Activated naive CD8-positive, alpha-beta T cell (primary cell): Measurements from ENCODE around the gene CACNA1B.

Experiments
- H3K27ac Mint-ChIP-seq: one replicate; pipeline ENCODE4 v1.8.0; 2021; ENCODE audit warnings: mixed read lengths
- H3K27me3 Mint-ChIP-seq: one replicate; pipeline ENCODE4 v1.8.0; 2021; ENCODE audit warnings: mixed read lengths
- H3K36me3 Mint-ChIP-seq: one replicate; pipeline ENCODE4 v1.8.0; 2021; ENCODE audit warnings: mixed read lengths
- H3K4me1 Mint-ChIP-seq: one replicate; pipeline ENCODE4 v1.8.0; 2021; ENCODE audit warnings: low read depth, mixed read lengths
- H3K4me3 Mint-ChIP-seq: one replicate; pipeline ENCODE4 v1.8.0; 2021; ENCODE audit warnings: mild to moderate bottlenecking, mixed read lengths
- H3K9me3 Mint-ChIP-seq: one replicate; pipeline ENCODE4 v1.8.0; 2021; ENCODE audit warnings: low read depth, mixed read lengths

CACNA1B gene

DNA sequence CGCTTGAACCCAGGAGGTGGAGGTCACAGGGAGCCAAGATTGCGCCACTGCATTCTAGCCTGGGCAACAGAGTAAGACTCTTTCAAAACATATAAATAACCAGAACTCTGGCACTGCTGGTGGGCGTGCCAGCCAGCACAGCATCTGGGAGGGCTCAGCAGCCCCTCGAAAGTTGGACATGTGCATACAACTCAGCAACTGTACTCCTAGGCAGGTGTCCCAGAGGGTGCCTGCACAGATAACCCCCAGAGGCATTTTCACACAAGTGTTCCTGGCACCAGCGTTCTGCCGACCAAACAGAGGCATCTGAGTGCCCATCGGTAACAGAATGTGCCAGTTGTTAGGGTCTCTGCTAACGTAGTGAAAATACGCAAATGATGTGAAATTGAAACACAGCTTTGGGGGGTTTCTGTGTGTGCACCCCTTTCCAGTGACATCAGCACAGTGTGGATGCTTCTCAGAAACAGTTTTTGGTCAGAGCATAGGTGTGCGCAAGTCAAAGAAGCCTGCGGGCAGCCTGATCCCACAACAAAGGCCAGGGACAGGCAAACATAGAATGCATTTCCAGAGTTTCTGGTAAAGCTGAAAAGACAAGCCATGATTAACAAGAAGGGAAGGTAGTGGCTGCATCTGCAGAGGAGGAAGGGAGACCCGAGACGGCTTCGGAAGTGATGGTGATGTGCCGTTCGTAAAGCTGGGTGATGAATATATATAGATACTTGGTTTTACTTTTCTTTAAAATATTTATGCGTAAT is 190.2 kb downstream of the CACNA1B start:
- H3K4me1 Mint-ChIP-seq: no peaks in the 10 kb centered on the region

DNA sequence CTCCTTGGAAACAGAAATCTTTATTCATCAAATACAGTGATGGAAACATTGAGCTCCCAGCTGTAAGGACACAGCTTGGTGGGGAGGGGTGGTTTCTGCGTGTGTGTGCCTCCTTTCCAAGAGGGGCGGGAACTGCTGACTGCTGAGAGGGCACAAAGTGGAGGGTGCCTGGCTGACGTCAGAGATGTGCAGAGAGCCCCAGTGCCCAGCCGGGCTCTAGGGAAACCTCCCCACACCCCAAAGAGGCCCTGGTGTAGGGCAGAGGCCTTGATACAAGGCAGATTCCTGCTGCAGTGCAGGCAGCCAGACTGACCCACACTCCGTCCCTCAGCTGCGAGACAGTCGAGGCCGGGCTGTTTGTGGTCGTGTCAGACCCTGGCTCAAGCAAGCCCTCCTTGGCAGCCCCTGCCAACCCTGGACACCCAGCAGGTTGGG is 191.0 kb downstream of the CACNA1B start:
- no peak overlapping the region for H3K4me3 Mint-ChIP-seq
- H3K36me3 Mint-ChIP-seq: no peaks in the 10 kb centered on the region
- no peaks in the 10 kb centered on the region for H3K4me1 Mint-ChIP-seq
- peaks cover 6% of the 10 kb centered on the region for H3K27me3 Mint-ChIP-seq
- H3K9me3 Mint-ChIP-seq: no peaks in the 10 kb centered on the region
- no peak overlapping the region for H3K27ac Mint-ChIP-seq

More for the DNA sequence above, 190.2 kb downstream of the CACNA1B start:
- no peaks in the 10 kb centered on the region for H3K36me3 Mint-ChIP-seq
- peaks cover 7% of the 10 kb centered on the region for H3K27me3 Mint-ChIP-seq
- H3K4me3 Mint-ChIP-seq: no peak overlapping the region
- H3K9me3 Mint-ChIP-seq: no peaks in the 10 kb centered on the region
- no peak overlapping the region for H3K27ac Mint-ChIP-seq

DNA sequence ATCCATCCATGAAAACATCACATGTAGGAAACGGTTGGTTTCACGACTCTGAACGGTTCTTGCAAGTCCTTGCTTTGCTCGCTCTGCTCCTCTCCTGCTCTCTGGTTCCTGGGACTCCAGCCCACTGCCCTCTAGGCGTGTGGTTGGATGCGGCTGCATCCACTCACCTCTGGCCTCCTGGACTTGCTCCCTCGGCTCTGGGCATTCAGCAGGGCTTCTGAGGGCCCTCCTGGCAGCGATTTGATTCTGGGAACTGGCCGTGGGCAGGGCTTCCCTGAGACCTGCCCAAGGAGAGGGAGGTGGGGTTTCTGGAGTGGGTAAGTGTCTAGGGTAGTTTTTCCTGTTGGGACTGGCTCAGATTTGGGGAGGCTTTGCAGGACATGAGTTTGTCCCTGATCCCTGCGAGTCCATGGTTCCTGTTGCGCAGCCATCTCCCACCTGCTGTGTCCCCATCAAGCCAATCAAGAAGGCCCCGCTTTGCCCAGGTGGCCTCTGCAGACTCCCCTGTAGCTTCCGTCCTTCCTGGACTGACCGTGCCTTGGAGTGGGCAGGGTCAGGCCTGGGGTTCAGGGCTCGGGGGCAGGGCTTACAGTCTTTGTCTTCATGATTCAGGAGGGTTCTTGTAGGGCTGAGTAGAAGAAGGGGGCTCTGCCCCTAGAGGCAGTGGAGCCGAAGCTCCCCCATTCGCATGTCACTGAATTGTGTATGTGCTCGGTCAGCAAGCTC is 192.3 kb downstream of the CACNA1B start:
- Mint-ChIP-seq H3K36me3 (no peaks in the 10 kb centered on the region), H3K9me3 (no peaks in the 10 kb centered on the region), H3K27ac (no peak overlapping the region), H3K4me1 (no peaks in the 10 kb centered on the region), H3K27me3 (peaks cover 6% of the 10 kb centered on the region), H3K4me3 (no peak overlapping the region)

DNA sequence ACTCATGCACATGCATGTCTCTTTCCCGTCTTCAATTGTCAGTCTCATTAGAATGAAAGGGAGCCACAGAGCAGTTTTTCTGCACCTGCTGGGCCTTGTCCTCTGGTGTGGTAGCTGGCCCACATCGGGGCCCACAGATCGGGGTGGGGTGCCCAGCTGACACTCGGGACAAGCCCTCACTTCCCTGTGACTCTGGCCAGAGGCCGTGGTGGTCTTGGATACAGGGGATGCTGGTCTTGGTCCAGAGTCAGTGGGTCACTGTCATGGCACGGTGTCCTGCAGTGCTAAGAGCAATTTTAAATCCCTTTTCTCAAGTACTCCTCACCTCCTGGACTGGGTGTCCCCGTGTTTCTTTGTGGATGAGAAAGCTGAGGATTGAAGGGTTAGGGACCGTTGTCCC is 193.2 kb downstream of the CACNA1B start:
- Mint-ChIP-seq H3K4me3 (no peak overlapping the region), H3K27me3 (peaks cover 3% of the 10 kb centered on the region)

DNA sequence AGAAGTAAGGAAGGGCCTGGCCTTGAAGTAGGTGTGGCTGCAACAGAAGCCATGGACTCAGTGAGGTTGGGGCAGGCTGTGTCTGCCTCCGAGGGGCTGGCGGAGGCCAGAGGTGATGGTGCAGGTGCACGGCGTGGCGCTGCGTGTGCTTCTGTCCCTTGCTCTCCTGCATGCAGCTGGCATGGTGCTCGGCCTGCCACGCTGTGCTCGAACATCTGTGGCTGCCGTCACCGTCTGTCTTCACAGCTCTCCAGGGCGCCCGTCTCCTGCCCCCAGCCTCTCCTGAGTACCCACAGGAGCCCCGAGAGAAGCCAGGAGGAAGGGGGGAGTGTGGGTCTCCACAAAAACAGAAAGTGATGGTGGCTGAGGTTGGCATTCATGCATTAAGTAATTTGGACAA is 193.7 kb downstream of the CACNA1B start:
- Mint-ChIP-seq H3K9me3 (no peaks in the 10 kb centered on the region), H3K36me3 (no peaks in the 10 kb centered on the region), H3K4me1 (no peaks in the 10 kb centered on the region), H3K27ac (no peak overlapping the region), H3K27me3 (peaks cover 3% of the 10 kb centered on the region), H3K4me3 (no peak overlapping the region)

More for the DNA sequence above, 193.2 kb downstream of the CACNA1B start:
- no peaks in the 10 kb centered on the region for H3K36me3 Mint-ChIP-seq
- H3K4me1 Mint-ChIP-seq: no peaks in the 10 kb centered on the region
- H3K27ac Mint-ChIP-seq: no peak overlapping the region
- no peaks in the 10 kb centered on the region for H3K9me3 Mint-ChIP-seq

DNA sequence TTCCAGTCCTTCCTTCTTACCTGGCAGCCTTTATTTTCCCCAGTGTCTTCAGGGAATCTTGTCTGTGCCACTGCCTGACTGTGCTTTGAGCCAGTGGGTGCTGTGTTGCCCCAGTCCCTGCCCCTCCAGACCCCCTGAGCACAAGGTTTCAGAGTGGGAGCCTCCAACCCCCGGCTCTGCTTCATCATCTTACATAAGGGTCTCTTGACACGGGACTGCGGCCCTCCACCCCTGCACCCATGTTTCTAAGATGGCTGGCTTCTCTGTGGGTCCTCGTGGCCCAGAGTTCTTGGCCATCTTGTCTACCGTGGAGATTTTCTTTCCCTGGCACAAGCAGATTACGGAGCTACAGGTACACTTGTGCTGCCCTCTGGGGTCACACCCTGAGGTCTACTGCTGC is 194.1 kb downstream of the CACNA1B start:
- Mint-ChIP-seq H3K9me3 (no peaks in the 10 kb centered on the region), H3K27me3 (peaks cover 3% of the 10 kb centered on the region), H3K27ac (no peak overlapping the region), H3K4me1 (no peaks in the 10 kb centered on the region), H3K4me3 (no peak overlapping the region), H3K36me3 (no peaks in the 10 kb centered on the region)

DNA sequence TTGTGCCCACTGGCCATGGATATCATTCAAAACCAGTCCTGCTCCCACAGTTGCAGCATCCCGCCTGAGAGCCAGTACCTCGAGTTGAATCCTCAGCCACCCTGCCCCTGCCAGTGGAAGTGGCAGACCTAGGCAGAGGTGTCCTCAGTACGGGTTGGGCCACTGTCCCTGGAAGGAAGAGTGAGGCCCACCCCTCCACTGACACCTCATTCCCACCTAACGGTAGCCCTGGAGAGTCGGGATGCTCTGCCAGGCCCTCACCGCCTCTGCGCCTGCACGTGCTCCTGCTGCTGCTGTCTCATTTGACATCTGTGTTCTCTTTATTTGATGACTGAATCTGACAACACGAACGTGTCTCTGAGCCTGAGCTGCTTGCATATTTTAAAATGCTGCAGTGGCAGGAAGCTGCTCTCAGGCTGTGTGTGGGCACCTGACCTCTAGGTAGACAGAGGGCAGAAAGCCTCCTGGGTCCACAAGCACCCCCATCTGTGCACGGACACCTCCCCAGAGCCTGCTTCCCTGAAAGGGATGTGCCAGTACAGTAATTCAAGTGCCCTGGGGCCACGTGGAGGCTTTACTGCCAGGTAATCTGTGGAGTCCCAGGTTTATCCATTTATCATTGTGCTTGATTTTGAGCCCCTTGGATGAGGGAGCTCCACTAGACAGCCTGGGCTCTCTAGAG is 194.7 kb downstream of the CACNA1B start:
- no peaks in the 10 kb centered on the region for H3K4me1 Mint-ChIP-seq
- H3K36me3 Mint-ChIP-seq: no peaks in the 10 kb centered on the region
- no peak overlapping the region for H3K27ac Mint-ChIP-seq
- H3K27me3 Mint-ChIP-seq: peaks cover 5% of the 10 kb centered on the region
- no peak overlapping the region for H3K4me3 Mint-ChIP-seq
- H3K9me3 Mint-ChIP-seq: no peaks in the 10 kb centered on the region

DNA sequence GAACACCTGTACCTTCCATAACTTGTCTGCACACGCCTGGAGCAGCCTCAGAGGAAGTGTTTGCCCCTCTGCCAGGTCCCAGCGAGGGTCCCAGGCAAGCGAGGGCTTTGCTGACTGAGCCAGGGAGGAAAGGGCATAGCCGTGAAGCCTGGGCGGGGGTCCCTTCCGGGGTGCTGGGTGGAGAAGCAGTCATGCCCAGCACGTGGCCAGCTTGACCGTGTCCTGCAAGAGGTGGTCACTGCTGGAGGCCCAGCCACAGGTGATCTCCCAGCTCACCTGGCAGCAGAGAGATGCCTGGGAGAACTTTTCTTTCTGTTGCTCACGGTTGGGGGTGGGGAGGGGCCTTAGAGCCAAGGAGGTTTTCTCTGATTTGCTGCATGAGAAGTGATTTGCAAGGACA is 195.3 kb downstream of the CACNA1B start:
- H3K4me1 Mint-ChIP-seq: no peaks in the 10 kb centered on the region

DNA sequence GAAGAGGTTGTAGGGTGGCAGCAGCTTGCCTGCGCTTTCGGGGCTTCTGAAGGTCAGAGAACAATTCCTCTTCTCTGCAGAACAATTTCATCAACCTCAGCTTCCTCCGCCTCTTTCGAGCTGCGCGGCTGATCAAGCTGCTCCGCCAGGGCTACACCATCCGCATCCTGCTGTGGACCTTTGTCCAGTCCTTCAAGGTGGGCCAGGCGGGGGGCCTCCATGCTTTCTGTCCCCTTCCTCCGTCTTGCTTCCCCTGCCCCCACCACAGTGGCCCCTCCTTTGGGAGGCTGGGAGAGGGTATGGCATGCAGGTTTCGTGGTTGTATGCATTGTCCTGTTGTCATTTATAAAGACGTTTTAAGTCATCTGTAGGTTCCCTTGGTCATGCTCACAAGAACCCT is 195.8 kb downstream of the CACNA1B start:
- Mint-ChIP-seq H3K4me1 (no peaks in the 10 kb centered on the region), H3K27me3 (peaks cover 7% of the 10 kb centered on the region), H3K9me3 (no peaks in the 10 kb centered on the region), H3K36me3 (no peaks in the 10 kb centered on the region), H3K27ac (no peak overlapping the region), H3K4me3 (no peak overlapping the region)

More for the DNA sequence above, 195.3 kb downstream of the CACNA1B start:
- Mint-ChIP-seq H3K27me3 (peaks cover 5% of the 10 kb centered on the region), H3K4me3 (no peak overlapping the region), H3K27ac (no peak overlapping the region), H3K9me3 (no peaks in the 10 kb centered on the region), H3K36me3 (no peaks in the 10 kb centered on the region)

DNA sequence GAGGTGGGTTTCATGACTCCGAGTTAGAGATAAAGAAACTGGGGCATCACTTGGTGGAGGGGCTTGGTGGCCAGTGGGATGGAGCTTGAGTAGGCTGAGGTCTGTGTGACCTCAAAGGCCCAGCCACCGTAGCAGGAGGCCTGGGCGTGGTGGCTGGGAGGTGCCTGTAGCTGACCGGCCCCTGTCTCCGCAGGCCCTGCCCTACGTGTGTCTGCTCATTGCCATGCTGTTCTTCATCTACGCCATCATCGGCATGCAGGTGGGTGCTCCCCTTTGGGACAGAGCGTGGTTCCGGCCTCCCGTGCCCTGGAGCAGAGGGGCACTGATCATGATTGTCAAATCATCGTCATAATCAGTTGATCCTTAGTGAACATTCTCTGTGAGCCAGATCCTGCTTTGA is 196.2 kb downstream of the CACNA1B start:
- H3K27me3 Mint-ChIP-seq: peaks cover 10% of the 10 kb centered on the region
- no peaks in the 10 kb centered on the region for H3K36me3 Mint-ChIP-seq
- no peak overlapping the region for H3K27ac Mint-ChIP-seq
- H3K4me3 Mint-ChIP-seq: no peak overlapping the region
- no peaks in the 10 kb centered on the region for H3K9me3 Mint-ChIP-seq
- H3K4me1 Mint-ChIP-seq: no peaks in the 10 kb centered on the region

DNA sequence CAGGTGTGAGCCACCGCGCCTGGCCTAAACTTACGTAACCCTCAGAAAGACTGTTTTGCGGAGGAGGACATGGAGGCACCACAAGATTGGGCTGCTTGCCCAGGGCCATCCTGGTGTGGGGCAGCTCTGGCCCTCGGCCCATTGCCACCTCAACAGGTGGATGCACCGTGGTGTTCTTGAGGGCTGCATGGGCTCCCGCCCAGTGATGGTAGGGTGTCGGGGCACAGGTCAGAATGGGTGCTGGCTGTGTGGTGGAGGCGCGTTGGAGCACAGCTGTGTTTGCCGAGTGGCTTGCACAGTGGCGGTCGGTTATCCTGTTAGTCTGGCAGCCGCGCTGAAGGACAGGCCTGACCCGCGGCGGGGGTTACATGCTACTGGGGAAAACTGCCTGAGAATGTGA is 196.9 kb downstream of the CACNA1B start:
- peaks cover 13% of the 10 kb centered on the region for H3K27me3 Mint-ChIP-seq
- no peaks in the 10 kb centered on the region for H3K9me3 Mint-ChIP-seq

DNA sequence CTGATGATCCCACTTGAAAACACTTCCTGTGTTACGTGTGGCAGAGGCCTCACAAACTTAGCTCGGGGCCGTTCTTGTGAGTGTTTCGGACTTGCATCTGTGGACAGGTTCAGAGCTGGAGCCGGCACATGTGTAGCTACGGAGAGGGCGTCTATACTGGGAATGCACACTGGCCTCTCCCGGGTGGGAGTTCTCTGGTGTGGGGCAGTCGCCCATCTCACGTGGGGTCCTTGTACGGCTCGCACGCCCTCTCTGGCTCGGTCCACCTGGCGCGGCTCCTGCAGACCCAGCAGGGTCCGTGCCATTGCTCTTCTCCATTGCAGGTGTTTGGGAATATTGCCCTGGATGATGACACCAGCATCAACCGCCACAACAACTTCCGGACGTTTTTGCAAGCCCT is 197.9 kb downstream of the CACNA1B start:
- peaks cover 19% of the 10 kb centered on the region for H3K27me3 Mint-ChIP-seq
- no peaks in the 10 kb centered on the region for H3K4me1 Mint-ChIP-seq
- H3K4me3 Mint-ChIP-seq: no peak overlapping the region
- no peak overlapping the region for H3K27ac Mint-ChIP-seq
- no peaks in the 10 kb centered on the region for H3K36me3 Mint-ChIP-seq
- H3K9me3 Mint-ChIP-seq: no peaks in the 10 kb centered on the region

More for the DNA sequence above, 196.9 kb downstream of the CACNA1B start:
- H3K36me3 Mint-ChIP-seq: no peaks in the 10 kb centered on the region
- no peaks in the 10 kb centered on the region for H3K4me1 Mint-ChIP-seq
- H3K27ac Mint-ChIP-seq: no peak overlapping the region
- H3K4me3 Mint-ChIP-seq: no peak overlapping the region

DNA sequence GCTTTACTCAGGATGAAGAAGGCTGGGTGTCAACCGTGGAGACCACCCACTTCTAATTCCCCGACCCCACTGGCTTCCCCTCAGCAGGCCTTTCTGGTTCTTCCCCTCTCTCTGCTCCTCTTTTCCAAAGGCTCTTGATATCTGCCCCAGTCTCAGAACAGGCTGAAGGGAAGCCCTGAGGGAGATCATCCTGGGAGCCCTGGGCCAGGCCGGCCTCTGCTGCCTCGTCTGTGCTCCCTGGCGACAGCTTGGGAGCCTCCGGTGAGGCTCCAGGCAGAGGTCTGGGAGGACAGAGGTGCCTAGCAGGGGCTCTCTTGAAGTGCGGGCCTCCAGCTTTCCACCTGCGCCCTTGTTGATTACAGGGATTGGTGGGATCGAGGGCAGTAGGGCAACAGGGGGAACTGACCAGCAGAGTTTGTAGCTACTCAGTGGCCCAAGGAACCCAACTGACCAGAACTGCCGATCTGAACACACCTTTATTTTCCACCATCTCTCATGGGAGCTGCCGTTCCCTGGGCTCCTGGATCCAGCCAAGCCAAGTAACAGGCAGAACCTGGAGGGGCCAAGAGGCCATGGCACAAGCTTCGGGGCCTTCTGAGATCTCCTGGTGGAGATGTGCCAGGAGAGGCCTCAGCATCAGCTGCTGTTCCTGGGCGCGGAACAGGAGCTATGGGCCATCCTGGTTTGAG is 198.5 kb downstream of the CACNA1B start:
- H3K27ac Mint-ChIP-seq: no peak overlapping the region
- H3K4me1 Mint-ChIP-seq: no peaks in the 10 kb centered on the region
- no peaks in the 10 kb centered on the region for H3K36me3 Mint-ChIP-seq
- no peak overlapping the region for H3K4me3 Mint-ChIP-seq
- H3K27me3 Mint-ChIP-seq: peaks cover 20% of the 10 kb centered on the region
- no peaks in the 10 kb centered on the region for H3K9me3 Mint-ChIP-seq

DNA sequence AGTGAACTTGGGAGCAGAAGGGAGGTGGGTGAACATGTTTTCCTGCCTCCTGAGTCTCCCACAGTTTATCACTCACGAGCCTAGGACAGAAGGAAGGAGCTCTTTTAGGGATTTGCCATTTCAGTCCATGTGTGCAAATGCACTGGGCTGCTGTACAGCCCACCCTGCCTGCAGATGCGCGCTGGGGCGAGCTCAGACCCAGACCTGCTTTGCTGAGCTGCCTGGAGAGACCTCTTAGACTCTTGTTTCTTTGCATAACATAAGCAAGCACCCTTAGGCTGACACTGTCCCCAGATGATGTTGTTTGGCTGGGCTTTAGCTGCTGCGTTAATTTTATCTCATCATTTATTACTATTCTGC is 199.0 kb downstream of the CACNA1B start:
- H3K27me3 Mint-ChIP-seq: peaks cover 24% of the 10 kb centered on the region

DNA sequence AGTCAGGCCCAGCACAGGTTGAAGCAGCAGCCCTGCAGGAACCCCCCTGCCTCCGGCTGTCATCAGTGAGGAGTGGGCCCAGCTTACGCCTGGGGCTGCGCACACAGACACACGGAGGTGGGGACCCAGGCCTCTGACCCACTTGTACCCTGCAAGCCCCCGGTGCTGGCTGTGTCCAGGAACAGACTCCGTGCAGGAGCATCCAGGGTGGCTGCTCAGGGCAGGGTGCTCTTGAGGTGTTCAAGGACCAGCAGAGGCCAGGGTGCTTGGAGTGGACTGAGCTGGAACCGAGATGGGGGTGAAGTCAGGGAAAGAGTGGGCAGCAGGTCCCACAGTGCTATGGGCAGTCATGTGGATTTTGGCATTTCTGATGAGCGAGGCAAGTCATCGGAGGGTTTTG is 199.5 kb downstream of the CACNA1B start:
- Mint-ChIP-seq H3K4me3 (no peak overlapping the region), H3K27ac (no peak overlapping the region), H3K9me3 (no peaks in the 10 kb centered on the region), H3K4me1 (no peaks in the 10 kb centered on the region), H3K36me3 (no peaks in the 10 kb centered on the region), H3K27me3 (peaks cover 24% of the 10 kb centered on the region)

More for the DNA sequence above, 199.0 kb downstream of the CACNA1B start:
- H3K9me3 Mint-ChIP-seq: no peaks in the 10 kb centered on the region
- H3K4me1 Mint-ChIP-seq: no peaks in the 10 kb centered on the region
- H3K36me3 Mint-ChIP-seq: no peaks in the 10 kb centered on the region
- no peak overlapping the region for H3K27ac Mint-ChIP-seq
- no peak overlapping the region for H3K4me3 Mint-ChIP-seq
